GM18909 (cell line): ENCODE data around the gene ZSCAN22.

Experiments
- ATAC-seq: cut with Tn5 transposase; IDR thresholded peaks from one replicate; pipeline ENCODE4 v1.9.1; 2021; ENCODE audit warnings: mild to moderate bottlenecking; ENCODE audit not compliant: unreplicated experiment, poor library complexity

ZSCAN22 gene

DNA sequence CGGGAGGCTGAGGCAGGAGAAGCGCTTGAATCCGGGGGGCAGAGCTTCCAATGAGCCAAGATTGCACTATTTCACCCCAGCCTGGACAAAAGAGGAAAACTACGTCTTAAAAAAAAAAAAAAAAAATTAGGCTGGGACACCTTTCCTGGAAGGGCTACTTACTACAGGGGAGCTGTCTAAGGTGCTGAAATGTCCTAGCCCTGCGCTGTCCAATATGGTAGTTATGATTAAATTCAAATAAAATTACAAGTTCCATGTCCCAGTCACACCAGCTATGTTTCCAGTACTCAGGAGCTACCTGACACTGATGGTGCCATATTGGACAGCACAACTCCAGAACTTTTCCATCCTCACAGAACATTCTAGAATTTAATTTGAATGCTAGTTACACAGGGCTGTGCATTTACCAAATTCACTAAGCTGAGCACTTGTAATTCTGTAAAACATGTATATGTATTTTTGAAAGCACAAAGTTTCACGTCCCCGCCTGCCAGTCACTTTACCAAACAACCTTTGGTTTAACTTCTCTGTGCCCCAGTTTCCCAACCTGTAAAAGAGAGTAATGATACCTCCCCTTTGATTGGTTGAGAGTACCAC is 9.2 kb upstream of the ZSCAN22 start:
- no peak for ATAC-seq

DNA sequence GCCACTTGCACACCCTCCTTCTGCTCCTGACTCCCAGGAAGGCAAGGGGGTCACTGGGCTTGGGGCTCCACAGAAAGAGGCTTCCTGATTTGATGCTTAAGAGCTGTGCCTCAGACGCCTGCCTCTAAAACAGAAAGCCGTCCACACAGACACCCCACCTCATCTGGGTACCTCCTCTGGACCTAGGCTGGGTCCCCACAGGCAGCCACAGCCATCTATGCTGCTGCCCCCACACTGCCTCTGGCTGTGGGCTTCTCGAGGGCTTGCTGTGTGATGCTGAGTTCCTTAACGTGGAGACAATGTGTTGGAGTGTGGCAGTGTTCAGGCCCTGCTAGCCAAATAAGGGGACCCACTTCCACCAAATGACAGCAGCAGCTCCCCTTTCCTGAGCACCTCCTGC is 8.5 kb upstream of the ZSCAN22 start:
- ATAC-seq, result no peak

GRCh38 chr19:58319241-58319640 is 7.6 kb upstream of the ZSCAN22 start:
- ATAC-seq, result no peak

GRCh38 chr19:58325311-58326022 is 1.3 kb upstream of the ZSCAN22 start:
- ATAC-seq, result no peak

- no peak for ATAC-seq
Measured at GRCh38 chr19:58326501-58326913, 287 bp upstream of the ZSCAN22 start.

- no peak for ATAC-seq
Measured at GRCh38 chr19:58328999-58329398, 2.2 kb downstream of the ZSCAN22 start.

DNA sequence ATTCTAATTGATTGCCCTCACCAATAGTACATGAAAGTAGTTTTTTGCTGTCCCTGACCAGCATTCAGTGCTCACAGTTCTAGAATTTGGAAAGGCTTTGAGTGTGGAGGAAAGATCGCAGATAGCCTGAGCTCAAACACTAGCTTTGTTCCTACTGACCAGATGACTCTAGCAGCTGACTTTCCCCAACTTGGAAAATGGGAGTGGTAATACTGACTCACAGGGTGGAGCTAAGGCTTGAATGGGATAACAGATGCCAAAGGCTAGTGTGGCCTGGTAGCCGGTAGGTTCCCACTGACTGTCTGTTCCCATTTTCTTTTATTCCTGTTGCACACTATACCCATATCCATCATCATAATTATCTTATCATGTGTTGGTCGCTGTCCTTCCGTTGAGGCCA is 3.7 kb downstream of the ZSCAN22 start:
- no peak for ATAC-seq

DNA sequence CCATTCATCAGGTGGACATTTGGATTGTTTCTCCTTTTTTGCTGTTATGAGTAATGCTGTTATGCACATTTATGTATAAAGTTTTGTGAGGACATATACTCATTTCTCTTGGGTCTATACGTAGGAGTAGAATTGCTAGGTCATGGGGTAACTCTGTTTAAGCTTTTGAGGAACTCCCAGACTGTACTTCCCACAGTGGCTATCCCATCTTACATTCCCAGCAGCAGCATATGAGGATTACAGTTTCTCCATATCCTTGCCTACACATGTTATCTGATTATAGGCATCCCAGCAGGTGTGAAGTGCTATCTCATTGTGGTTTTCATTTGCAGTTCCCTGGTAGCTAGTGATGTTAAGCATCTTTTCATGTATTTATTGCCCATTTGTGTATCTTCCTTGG is 5.9 kb downstream of the ZSCAN22 start:
- no peak for ATAC-seq

DNA sequence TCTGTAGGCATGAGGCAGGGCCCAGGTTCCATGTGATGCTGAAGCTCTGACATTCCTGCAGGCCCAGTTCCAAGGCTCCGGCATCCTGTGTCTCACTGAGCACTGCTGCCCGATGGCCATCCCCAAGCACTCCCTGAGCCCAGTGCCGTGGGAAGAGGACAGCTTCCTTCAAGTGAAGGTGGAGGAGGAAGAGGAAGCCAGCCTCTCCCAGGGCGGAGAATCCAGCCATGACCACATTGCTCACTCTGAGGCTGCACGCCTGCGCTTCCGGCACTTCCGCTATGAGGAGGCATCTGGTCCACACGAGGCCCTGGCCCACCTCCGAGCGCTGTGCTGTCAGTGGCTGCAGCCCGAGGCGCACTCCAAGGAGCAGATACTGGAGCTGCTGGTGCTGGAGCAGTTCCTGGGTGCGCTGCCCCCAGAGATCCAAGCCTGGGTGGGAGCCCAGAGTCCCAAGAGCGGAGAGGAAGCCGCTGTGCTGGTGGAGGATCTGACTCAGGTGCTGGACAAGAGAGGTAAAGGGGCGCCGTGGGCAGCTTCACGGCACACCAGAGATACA is 8.0 kb downstream of the ZSCAN22 start:
- ATAC-seq, result no peak

GRCh38 chr19:58335630-58336029 is 8.8 kb downstream of the ZSCAN22 start:
- ATAC-seq, result no peak

- no peak for ATAC-seq
Measured at GRCh38 chr19:58336216-58336615, 9.4 kb downstream of the ZSCAN22 start.

- ATAC-seq, result no peak
Measured at GRCh38 chr19:58336820-58337219, 10.0 kb downstream of the ZSCAN22 start.

GRCh38 chr19:58338336-58338735 is 11.5 kb downstream of the ZSCAN22 start:
- ATAC-seq, result no peak

DNA sequence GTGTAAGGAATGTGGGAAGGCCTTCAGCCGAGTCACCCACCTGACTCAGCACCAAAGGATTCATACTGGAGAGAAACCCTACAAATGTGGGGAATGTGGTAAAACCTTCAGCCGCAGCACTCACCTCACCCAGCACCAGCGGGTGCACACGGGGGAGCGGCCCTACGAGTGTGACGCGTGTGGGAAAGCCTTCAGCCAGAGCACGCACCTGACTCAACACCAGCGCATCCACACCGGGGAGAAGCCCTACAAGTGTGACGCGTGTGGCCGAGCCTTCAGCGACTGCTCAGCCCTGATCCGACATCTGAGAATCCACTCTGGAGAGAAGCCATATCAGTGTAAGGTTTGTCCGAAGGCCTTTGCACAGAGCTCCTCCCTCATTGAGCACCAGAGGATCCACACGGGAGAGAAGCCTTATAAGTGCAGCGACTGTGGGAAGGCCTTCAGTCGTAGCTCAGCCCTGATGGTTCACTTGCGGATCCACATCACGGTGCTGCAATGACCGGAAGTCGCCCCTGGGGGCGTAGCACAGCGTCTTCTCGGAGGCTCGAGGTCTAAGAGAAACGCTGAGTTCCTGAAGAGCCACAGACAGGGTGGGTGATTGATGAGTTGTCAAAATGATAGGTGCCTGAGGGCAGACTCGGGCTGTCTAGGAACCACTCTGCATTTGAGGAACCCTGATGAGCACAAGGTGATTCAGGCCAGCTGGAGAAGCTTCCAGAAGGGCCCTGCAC is 12.2 kb downstream of the ZSCAN22 start:
- no peak for ATAC-seq

- ATAC-seq, result no peak
Measured at GRCh38 chr19:58345558-58345957, 18.8 kb downstream of the ZSCAN22 start.

GRCh38 chr19:58346961-58347929 is 20.5 kb downstream of the ZSCAN22 start:
- peak; percentile 82 for ATAC-seq

GRCh38 chr19:58348080-58348479 is 21.3 kb downstream of the ZSCAN22 start:
- peak; percentile 6 for ATAC-seq

- ATAC-seq, result no peak
Measured at GRCh38 chr19:58349590-58349989, 22.8 kb downstream of the ZSCAN22 start.

DNA sequence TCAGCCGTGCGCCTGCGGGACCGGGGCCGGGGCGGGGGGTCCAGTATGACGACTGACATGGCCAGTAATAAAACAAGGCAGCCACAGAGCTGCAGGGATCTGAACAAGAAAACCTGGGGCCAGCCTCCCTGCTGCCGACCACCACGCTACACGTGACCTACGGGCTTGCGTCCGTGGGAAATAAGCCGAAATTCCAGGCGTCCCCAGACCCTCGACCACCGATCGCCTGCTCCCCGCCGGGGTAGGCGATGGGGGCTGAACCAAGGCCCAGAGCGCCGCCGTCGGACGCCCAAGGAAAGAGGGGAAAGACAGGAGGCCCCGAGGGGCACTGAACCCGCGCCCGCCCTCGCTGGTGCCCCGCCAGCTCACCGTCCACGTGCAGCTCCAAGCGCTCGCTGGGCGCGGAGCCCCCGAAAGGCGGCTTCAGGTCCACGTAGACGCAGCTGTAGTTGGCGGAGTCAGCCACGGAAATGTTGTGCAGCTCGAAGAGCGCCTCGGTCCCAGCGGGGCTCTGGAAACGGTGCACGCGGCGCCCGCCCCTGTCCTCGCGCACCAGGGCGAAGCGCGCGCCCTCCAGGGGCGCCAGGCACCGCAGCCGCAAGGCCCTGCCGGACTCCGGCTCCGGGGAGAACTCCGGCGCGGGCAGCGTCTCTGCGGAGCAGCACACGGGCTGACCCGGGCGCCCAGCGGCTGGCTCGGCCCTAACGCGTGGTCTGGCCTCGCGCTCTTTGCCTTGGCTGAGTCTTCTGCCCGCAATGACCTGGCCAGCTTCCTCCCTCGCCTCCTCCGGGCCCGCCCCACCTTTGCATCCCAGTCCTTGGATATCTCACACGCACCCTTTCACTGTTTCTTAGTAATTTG is 23.4 kb downstream of the ZSCAN22 start:
- ATAC-seq, result no peak
